ENCODE results near the gene NAGS.
"Not testable (repeated sequence)": the region's sequence is repeated elsewhere in the genome, so short reads cannot be mapped to it uniquely, and the experiment has no call there.

The NAGS gene

DNA sequence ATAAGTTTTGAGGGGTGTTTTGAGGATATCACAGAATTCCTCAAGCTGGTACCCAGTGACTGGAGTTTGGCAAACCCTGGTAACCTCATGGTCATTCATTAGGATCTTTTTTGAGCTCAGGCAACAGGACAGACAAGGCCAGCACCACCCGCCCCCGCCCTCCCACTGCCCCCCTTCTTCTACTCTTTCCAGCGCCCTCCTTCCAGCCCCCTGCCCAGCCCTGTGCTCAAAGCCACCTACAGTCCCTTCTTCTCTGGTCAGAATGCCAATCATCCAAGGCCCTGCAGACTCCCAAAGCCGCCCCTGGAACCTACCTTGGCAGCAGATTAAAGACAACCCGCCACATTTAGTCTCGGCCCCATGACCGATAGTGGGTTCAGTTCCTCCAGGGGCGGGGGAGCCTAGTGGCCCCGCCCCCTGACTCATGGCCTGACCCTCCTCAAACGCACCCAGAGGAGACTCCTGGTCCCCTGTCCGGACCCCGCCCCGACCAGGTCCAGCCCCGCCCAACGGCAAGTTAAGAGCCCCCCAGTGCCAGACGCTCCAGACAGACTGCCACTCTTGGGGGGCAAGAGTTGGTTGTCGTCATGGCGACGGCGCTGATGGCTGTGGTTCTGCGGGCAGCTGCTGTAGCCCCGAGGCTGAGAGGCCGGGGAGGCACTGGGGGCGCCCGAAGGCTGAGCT is at the start of gene NAGS:
Gene NAGS (plus strand): TSS at position 546 of the 684 bp plus-strand sequence. CDS start 42 bp downstream, at position 588.
- DNase-seq: no peak

GRCh38 chr17:43956222-43956621 is 48.2 kb upstream of the NAGS start:
- DNase-seq: no peak

GRCh38 chr17:43958748-43959352 is 45.6 kb upstream of the NAGS start:
- DNase-seq: no peak

DNA sequence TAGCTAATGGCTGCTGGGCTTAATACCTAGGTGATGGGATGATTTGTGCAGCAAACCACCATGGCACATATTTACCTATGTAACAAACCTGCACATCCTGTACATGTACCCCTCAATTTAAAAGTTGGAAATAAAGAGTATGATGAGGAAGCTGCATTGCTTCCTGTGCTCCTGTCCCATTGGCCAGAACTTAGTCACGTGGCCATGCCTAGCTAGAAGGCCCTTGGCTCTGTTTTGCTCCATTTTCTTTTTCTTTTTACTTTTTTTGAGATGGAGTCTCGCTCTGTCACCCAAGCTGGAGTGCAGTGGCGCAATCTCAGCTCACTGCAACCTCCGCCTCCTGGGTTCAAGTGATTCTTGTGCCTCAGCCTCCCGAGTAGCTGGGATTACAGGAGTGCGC is 43.1 kb upstream of the NAGS start:
- not testable (repeated sequence) for DNase-seq

- DNase-seq: no peak
Measured at GRCh38 chr17:43961954-43962353, 42.5 kb upstream of the NAGS start.

GRCh38 chr17:43962479-43962878 is 41.9 kb upstream of the NAGS start:
- DNase-seq: no peak

- no peak for DNase-seq
Measured at GRCh38 chr17:43966276-43966675, 38.1 kb upstream of the NAGS start.

DNA sequence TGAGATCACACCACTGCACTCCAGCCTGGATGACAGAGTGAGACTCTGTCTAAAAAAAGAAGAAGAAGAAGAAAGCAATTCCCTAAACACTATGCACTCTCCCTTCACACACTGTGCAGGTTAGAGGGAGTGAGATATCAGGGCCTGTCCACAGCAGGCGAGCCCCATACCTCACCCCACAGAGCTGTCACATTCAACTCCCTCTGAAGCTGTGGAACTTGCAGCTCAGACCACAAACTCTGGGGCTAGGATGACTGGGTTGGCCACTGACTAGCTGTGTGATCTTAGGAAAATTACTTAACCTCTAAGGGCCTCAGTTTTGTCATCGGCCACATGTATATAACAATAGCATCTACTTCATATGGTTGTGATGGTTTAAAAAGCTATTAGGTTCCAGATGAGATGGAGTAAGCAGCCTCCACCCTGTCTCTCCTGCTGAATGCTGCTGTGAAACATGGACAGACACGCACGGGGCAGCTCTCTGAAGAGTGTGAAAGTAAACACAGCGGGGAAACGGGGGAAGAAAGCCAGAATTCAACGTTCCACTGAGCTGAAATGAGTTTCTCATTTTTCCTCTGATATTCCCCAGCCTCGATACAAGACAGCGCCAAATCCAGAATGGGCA is 37.1 kb upstream of the NAGS start:
- no peak for DNase-seq

GRCh38 chr17:43970366-43970765 is 34.1 kb upstream of the NAGS start:
- no peak for DNase-seq

- not testable (repeated sequence) for DNase-seq
Measured at GRCh38 chr17:43971436-43971835, 33.0 kb upstream of the NAGS start.

DNA sequence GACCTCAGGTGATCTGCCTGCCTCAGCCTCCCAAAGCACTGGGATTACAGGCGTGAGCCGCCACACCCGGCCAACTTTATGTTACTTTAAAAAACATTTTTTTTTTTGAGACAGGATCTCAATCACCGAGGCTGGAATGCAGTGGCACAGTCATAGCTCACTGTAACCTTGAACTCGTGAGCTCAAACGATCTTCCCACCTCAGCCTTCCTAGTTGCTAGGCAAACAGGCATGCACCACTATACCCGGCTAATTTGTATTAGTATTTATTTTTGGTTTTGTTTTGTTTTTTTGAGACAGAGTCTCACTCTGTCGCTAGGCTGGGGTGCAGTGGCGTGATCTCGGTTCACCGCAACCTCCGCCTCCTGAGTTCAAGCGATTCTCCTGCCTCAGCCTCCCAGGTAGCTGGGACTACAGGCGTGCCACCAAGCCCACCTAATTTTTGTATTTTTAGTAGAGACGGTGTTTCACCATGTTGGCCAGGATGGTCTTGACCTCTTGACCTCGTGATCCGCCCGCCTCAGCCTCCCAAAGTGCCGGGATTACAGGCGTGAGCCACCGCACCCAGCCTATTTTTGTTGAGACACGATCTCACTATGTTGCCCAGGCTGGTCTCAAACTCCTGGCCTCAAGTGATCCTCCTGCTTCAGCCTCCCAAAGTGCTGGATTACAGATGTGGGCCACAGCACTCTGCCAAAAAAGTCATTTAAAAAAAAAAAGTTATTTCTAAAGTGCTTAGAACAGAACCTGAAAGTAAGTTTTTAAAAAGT is 31.8 kb upstream of the NAGS start:
- DNase-seq: not testable (repeated sequence)

GRCh38 chr17:43974382-43975266 is 29.8 kb upstream of the NAGS start:
- DNase-seq: no peak

DNA sequence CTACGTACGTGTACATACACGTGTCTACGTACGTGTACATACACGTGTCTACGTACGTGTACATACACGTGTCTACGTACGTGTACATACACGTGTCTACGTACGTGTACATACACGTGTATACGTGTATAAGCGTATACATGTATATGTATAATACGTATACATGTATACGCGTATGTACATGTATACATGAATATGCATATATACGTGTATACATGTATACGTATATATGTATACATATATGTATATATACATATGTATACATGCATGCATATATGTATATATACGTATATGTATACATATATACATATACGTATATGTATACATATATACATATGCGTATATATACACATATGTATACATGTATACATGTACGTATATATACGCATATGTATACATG is 28.5 kb upstream of the NAGS start:
- no peak for DNase-seq

- DNase-seq: no peak
Measured at GRCh38 chr17:43976963-43977837, 27.2 kb upstream of the NAGS start.

DNA sequence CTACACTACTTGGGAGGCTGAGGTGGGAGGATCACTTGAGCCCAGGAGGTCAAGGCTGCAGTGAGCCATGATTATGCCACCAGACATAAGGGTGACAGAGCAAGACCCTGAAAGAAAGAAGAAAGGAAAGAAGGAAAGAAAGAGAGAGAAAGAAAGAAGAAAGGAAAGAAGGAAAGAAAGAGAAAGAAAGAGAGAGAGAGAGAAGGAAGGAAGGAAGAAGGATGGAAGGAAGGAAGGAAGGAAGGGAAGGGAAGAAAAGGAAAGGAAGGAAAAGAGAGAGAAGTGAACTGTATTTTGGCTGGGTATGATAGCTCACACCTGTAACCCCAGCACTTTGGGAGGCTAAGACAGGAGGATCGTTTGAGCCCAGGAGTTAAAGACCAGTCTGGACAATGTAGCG is 26.3 kb upstream of the NAGS start:
- DNase-seq: no peak

DNA sequence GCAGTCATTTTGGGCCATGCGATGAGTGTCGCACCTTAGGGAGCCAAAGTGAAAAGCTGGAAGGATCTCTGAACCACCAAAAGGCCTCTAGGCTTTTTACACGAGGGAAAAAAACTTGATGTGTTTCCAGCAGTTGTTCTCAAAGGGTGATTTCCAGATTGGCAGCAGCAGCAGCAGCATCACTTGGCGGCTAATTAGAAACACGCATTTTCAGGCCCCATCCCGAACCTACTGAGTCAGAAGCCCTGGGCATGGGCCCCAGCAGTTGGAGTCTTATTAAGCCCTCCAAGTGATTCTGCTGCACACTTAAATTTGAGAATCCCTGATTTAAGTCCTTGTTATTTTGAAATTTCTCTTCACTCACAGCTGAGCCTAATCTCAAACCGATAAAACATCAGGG is 25.4 kb upstream of the NAGS start:
- no peak for DNase-seq

GRCh38 chr17:43979671-43980070 is 24.8 kb upstream of the NAGS start:
- DNase-seq: no peak

- no peak for DNase-seq
Measured at GRCh38 chr17:43982171-43982570, 22.3 kb upstream of the NAGS start.

DNA sequence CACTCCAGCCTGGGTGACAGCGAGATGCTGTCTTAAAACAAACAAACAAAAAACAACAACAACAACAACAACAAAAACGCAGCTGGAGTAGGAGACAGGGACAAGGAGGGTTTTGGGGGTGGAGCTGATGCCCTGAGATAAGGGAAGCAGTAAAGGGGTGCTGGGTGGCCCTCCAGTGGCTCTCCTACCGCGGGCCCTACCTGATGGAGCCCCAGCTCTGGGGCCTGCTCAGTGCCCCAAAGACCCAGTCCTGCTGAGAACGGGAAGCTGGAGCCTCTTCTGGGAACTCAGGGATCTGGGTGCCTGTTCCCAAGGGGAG is 21.3 kb upstream of the NAGS start:
- no peak for DNase-seq

DNA sequence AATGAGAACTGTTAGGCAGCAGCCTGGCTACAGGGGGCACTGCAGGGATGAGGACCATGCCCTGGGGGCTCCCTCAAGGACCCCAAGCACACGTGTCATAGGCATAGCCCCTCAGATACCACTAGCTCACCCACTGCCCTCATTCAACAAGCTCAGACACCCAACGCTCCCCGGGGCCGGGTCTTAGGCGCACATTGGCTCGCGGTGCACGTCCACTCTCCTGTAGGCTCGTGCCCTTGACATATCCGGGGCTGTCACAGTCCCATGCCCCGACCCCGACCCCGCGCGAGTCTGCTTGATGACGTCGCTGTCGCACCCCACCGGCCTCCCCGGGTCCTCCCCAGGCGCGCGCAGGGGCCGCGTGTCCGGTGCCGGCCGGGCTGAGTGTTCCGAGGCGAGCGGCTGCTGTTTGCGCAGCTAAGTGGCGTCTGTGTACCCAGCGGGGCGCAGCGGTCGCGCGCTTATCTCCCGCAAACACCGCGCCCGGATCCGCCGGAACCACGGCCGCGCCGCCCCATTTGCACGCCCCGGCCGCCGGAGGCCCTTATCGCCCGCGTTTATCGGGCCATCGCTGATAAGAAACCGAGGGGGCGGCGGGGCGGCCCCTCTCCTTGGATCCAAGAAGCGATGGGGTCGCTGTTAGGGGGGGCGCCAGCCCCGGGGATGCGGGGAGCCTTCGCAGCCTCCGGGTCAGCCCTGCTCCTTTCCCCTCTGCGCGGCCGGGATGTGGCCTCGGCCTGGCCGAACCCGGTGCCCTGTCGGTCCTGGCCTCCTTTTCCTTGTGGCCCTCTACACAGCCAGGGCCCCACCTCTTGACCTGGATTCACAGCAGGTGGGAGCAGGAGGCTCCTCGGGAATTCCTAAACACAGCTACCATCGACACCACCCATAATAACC is 20.7 kb upstream of the NAGS start:
- no peak for DNase-seq

GRCh38 chr17:43984521-43984920 is 19.9 kb upstream of the NAGS start:
- DNase-seq: no peak

Measured in activated T-cell treated with anti-CD3 and anti-CD28 coated beads for 4 hours (primary cell).